ENCODE data around the gene C16orf74. TPM values are rescaled to one million over a fixed set of nuclear protein-coding genes. Genes with fewer than 3 reads are reported as not detected.

Gene C16orf74
- total RNA-seq, result 1 to 10 TPM; 2.1 to 2.9 TPM
- 9.2 TPM for polyA plus RNA-seq (2013, experiment 1 of 2)
- 7.9 TPM for polyA plus RNA-seq (2013, experiment 2 of 2)
- 0 to 18.0 (median 1.0) reads per million in 172 experiments for total RNA-seq

DNA sequence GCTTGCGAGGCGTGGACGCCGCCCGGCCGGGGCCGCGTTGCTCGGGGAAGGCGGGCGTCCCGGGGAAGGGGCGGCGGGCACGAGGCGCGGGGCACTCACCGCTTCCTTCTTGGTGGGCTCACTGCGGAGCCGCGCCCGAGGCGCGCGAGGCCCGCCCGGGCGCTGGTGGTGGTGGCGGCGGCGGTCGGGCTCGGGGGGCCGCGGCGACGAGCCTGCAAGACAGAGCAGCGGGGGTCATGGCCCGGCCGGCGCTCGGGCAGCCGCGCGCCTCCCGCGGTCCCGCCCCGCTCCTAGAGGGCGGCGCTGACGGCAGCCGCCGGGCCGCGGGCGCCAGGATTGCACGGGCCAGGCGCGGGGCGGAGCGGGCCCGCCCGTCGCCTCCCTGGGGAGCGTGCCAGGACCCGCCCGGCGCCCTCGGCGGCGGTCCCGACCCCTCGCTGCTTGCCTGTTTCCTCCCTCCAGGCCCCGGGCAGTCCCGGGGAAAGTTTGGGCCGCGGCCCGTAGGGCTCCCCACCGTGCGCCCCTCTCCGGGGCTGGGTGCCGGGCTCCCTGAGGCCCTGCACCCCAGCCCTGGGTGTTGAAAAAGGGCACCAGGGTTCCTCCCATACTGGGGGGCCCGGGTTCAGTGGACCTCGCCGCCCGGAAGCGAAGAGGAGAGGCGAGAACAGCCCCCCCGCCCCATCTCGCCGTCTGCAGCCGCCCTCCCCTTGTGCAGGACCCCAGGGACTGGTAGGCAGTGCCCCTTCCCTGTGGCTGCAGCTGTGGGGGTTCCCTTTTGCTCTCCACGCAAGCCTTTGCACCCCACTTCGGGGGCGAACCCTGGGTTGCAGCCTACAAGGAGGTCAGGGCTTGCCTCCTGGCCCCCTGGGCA is at the start of gene C16orf74:
C16orf74 (minus strand) TSS at position 270 of the 871 bp plus-strand sequence. CDS start 15,879 bp downstream, outside the sequence.
- H3K4me1 ChIP-seq (ENCODE audit: insufficient read depth, low read length), result peaks cover 16% of the 10 kb centered on the region
- no peak within 1 kb of the TSS for H3K27ac Mint-ChIP-seq
- H3K9me3 Mint-ChIP-seq, result no peaks in the 10 kb centered on the region
- ATAC-seq (ENCODE audit: poor library complexity) (peak; percentile 70), DNase-seq (peak in 4 of 14 experiments; percentile 10 to 45 (median 28))
- peaks cover 5% of the 10 kb centered on the region for H3K4me1 Mint-ChIP-seq (ENCODE audit: low read depth)
- peaks cover 0 to 6% of the 10 kb centered on the region in 2 experiments for H3K9me3 ChIP-seq (ENCODE audit: control insufficient read depth in 1 of 2, insufficient read depth in 1 of 2, low read length in 2 of 2)
- intact Hi-C loops (cut with DNase I, micrococcal nuclease), result no loop called here
- peaks cover 37 to 40% of the 10 kb centered on the region in 2 experiments for H3K27me3 ChIP-seq (ENCODE audit: control insufficient read depth in 1 of 2, insufficient read depth in 2 of 2, low read length in 2 of 2)
- no peaks in the 10 kb centered on the region for H3K36me3 Mint-ChIP-seq (ENCODE audit: low read depth)
- H3K36me3 ChIP-seq (ENCODE audit: insufficient read depth, low read length), result no peaks in the 10 kb centered on the region
- TF ChIP-seq CTCF (IDR thresholded peaks at IDR 0.05), result no peak
- peak within 1 kb of the TSS; percentile 44 for H3K4me3 ChIP-seq (ENCODE audit: low read length)
- POLR2A ChIA-PET, result interaction anchor here (0.8 kb wide), 1 partner anchor 13 kb away, joined by 3 read pairs; no protein-coding TSS in a partner anchor
- H3K27ac ChIP-seq (ENCODE audit: low read depth in 1 of 2, low read length in 2 of 2), result no peak within 1 kb of the TSS
- peak within 1 kb of the TSS; percentile 88 for H3K4me3 Mint-ChIP-seq
- CTCF ChIA-PET, result no interaction called here
- H3K27me3 Mint-ChIP-seq, result peaks cover 38% of the 10 kb centered on the region

GRCh38 chr16:85800321-85800669 is 49.4 kb upstream of the C16orf74 start:
- no peaks in the 10 kb centered on the region for H3K9me3 Mint-ChIP-seq
- POLR2A ChIA-PET, result interaction anchor here (1.0 kb wide), 1 partner anchor 136 kb away, joined by 5 read pairs; no protein-coding TSS in a partner anchor
- intact Hi-C loops (cut with DNase I, micrococcal nuclease), result loop anchor here in 1 of 2 experiments (5.0 to 10.0 kb wide), 2 partner anchors 113 to 1615 kb away; partner anchors contain the start of genes GINS2 and TAF1C

More at GRCh38 chr16:85800321-85800669, 49.4 kb upstream of the C16orf74 start:
- Histone ChIP-seq H3K4me3 (ENCODE audit: low read length) (peak overlapping the region; percentile 84), H3K9me3 (ENCODE audit: control insufficient read depth in 1 of 2, insufficient read depth in 1 of 2, low read length in 2 of 2) (no peaks in the 10 kb centered on the region), H3K4me1 (ENCODE audit: insufficient read depth, low read length) (peaks cover 40% of the 10 kb centered on the region), H3K27ac (ENCODE audit: low read depth in 1 of 2, low read length in 2 of 2) (peak overlapping the region; percentile 61 to 95), H3K36me3 (ENCODE audit: insufficient read depth, low read length) (peaks cover 57% of the 10 kb centered on the region), H3K27me3 (ENCODE audit: control insufficient read depth in 1 of 2, insufficient read depth in 2 of 2, low read length in 2 of 2) (no peaks in the 10 kb centered on the region)
- peaks cover 73% of the 10 kb centered on the region for H3K4me1 Mint-ChIP-seq (ENCODE audit: low read depth)
- DNase-seq (peak in 8 of 14 experiments; percentile 8 to 85 (median 40)), ATAC-seq (ENCODE audit: poor library complexity) (peak; percentile 67)
- peaks cover 86% of the 10 kb centered on the region for H3K36me3 Mint-ChIP-seq (ENCODE audit: low read depth)
- no peaks in the 10 kb centered on the region for H3K27me3 Mint-ChIP-seq
- peak overlapping the region; percentile 94 for H3K4me3 Mint-ChIP-seq
- H3K27ac Mint-ChIP-seq, result peak overlapping the region; percentile 99
- no peak for TF ChIP-seq CTCF (IDR thresholded peaks at IDR 0.05)
- CTCF ChIA-PET, result interaction anchor here (2.3 kb wide), 1 partner anchor 21 kb away, joined by 13 read pairs; no protein-coding TSS in a partner anchor
